ENCODE measurements around the gene DENND4A.
"Not testable (repeated sequence)": the region's sequence is repeated elsewhere in the genome, so short reads cannot be mapped to it uniquely, and the experiment has no call there.

The DENND4A gene

DNA sequence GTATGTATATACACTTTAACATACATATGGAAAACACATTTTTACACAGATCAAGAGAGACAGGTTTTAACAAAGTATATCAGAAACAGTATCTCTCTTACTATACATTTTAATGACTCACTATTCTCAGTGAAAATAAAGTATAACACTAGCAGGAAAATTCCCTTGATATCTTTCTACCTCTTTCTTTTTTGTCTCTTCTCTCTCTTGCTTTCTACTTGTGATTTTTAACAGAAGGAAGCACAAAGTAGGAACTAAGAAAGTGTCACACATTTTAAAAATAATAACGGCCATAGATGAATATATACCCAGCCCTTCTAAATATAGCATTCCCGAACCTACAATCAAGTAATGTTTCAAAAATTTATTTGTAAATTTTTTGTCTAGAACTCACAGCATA, 4.8 kb downstream of the DENND4A start:
- DNase-seq = no peak

DNA sequence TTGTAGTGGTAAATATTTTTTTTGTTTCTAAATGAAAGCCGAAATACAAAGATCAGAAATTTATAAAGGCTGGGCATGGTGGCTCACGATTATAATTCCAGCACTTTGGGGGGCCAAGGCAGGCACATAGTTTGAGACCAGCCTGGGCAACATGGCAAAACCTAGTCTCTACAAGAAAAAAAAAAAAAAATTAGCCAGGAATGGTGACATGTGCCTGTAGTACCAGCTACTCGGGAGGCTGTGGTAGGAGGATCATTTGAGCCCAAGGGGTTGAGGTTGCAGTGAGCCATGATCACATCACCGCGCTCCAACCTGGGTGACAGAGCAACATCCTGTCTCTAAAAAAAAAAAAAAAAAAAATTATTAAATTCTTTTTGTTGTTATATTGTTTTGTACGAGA, 6.9 kb downstream of the DENND4A start:
- no peak for DNase-seq

GRCh38 chr15:65783872-65784271, 8.2 kb downstream of the DENND4A start:
- no peak for DNase-seq

GRCh38 chr15:65782096-65782495, 10.0 kb downstream of the DENND4A start:
- no peak for DNase-seq

DNA sequence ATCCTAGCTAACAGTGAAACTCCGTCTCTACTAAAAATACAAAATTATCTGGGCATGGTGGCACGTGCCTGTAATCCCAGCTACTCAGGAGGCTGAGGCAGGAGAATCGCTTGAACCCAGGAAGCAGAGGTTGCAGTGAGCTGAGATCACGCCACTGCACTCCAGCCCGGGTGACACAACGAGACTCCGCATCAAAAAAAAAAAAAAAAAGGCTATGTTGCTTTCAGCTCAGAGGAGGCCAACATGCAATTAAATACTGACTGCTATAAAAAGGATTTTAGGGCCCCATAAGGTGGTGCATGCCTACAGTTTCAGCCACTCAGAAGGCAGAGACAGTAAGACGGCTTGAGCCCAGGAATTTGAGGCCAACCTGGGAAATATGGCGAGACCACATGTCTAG, 13.4 kb downstream of the DENND4A start:
- not testable (repeated sequence) for DNase-seq

GRCh38 chr15:65778269-65778668, 13.8 kb downstream of the DENND4A start:
- no peak for DNase-seq

DNA sequence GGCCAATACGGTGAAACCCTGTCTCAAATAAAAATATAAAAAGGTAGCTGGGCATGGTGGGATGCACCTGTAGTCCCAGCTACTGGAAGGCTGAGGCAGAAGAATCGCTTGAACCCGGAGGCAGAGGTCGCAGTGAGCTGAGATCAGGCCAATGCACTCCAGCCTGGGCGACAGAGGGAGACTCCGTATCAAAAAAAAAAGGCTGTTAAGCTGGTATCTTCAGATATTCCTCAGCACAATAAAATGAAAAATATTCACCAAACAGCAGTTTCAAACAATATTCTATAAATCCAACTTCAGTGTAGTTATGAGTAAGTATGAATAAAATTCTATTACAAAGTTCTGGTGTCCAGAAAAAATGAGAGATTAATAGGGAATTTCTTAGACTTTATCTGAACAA, 14.2 kb downstream of the DENND4A start:
- DNase-seq = no peak

DNA sequence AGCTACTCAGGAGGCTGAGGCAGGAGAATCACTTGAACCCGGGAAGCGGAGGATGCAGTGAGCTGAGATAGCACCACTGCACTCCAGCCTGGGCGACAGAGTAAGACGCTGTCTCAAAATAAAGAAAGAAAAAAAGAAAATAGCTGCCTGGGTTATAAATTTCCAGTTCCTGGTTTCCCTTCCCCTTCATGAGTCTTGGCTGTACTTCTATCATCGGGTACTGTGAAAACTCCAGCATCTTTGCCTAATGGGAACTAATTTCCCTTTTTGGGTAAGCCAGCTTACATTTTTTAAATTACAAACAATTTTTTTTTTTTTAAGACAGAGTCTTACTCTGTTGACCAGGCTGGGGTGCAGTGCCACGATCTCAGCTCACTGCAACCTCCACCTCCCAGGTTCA, 15.0 kb downstream of the DENND4A start:
- no peak for DNase-seq

DNA sequence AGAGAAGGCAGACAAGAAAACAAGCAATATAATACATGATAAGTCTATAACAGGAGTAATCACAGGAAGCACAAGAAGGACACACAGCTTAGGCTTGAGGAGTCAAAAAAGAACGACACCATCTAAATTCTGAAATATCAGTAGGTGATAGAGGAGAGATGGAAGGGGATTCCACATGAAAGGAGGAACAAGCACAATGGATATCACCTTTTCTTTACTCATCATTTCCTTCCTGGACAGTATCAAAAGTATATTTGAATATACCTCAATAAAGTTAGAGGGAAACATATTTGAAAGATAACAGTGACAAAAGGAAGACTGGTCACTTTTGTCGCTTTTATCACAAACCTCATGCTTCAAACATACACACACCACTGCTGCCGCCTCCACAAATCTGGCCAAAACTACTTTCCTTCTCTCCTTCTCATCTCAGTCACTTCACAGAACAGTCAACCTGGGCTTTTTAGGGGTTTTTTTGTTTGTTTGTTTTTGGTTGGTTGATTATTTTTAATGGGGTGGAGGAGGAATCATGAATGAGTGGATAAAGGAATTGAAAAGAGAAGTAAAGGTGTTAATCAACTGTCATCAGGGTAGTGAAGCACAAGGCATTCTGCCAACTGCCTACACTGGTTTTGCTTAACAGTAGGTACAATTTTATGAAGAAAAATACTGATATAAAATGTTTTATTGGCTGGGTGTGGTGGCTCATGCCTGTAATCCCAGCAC, 18.5 kb downstream of the DENND4A start:
- no peak for DNase-seq

DNA sequence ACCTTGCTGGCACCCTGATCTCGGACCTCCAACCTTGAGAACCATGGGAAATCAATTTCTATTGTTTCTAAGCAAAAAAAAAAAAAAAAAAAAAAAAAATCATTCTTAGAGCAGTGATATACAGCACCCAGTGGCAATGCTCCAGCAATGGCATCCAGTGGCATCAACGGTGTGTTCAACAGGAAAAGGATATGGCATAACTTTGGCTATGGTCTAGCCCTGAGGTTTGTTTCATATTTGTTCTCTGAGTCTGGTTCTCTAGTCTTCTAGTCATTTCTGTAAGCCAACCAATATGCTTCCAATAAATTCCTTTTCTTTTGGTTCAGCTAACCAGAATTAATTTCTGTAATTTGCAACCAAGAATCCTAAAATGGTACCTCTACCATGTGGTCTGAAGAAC, 19.2 kb downstream of the DENND4A start:
- DNase-seq = no peak

- DNase-seq = no peak
These were observed 20.2 kb downstream of the DENND4A start for GRCh38 chr15:65771870-65772269.

DNA sequence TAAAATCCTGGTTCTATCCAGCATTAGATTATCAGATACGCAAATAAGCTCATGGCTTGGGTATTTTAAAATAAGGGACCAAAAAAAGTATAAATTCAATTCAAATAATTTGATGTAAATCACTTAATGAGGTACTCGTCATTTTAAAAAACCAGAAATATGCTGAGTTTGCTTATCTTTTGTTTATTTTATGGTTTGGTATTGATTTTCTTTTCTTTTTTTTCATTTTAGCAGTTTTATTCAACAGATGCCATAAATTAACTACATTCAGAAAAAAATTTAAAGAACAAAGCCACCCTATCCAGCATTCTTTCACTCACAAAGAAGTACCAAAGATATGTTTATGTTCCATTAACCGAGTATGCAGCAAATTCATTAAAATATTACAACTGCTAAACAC, 22.6 kb downstream of the DENND4A start:
- DNase-seq = no peak

- no peak for DNase-seq
These were observed 24.2 kb downstream of the DENND4A start for GRCh38 chr15:65767895-65768294.

DNA sequence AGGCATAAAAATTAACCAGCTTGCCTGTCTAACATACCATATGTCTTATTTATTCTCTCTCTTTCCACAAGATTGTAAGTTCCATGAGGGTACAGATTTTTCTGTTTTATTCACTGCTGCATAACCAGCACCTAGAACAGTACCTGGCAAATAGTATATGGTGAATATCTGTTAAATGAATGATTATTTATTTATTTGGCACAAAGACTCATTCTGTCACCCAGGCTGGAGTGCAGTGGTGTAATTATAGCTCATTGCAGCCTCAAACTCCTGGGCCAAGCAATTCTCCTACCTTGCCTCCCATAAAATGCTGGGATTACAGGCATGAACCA, 24.9 kb downstream of the DENND4A start:
- DNase-seq = no peak

GRCh38 chr15:65766422-65767263, 25.4 kb downstream of the DENND4A start:
- no peak for DNase-seq

DNA sequence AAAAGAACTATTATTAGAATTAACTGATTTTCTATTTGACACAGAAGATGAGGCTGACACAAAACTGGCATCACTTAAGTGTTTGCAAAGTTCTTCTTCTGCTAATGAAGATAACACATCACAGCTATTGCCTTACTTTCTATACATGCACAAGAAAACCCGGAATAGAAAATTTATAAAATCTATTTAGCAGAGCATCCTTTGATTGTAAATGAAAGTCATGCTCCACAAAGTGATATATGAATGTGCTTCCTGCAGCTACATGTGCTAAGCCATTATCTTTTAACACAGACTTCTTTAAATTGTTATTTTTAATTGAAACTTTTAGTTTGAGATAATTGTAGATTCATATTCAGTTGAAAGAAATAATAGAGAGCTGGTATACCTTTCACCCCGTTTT, 27.0 kb downstream of the DENND4A start:
- no peak for DNase-seq

DNA sequence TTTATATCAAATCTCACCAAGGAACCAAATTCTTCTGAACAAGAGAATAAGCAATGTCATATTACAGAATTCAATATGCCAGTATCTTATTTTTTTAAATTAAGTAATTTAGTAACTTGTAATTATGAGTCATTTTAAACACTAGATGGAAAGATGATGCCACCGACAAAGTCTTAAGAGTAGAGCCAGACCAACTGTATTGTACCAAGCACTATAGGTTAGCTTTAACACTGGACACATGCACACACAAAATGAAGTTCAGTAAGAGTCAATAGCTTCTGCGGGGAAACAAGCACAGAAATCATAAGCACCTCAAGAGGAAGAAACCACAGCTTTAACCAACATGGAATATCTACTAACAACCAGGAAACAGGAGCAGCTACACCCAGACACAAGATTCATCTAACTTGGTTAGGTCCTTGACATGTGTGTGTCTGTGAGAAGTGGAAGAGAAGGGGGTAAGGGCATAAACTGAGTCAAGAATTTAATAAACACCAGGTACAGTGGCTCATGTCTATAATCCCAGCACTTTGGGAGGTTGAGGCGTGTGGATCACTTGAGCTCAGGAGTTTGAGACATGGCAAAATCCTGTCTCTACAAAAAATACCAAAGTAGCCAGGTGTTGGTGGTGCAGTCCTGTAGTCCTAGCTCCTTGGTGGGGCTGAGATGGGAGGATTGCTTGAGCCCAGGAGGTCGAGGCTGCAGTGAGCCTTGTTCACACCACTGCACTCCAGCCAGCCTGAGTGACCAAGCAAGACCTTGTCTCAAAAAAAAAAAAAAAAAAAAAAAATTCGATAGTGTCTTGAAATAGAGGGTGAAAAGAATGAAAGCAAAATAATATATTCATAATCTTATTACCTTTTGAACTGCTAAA, 28.9 kb downstream of the DENND4A start:
- no peak for DNase-seq

DNA sequence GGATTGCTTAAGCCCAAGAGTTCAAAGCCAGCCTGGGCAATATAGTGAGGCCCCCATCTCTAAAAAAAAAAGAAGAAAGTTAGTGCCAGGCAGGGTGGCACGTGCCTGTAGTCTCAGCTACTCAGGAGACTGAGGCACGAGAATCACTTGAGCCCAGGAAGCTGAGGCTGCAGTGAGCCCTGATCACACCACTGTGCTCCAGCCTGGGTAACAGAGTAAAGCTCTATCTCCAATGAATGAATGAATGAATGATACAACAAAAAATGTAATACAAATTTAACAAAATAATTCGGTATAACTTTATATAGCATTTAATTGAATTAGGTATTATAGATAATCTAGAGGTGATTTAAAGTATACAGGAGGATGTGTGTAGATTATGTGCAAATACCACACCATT, 29.7 kb downstream of the DENND4A start:
- DNase-seq = no peak

- DNase-seq = no peak
These were observed 30.7 kb downstream of the DENND4A start for GRCh38 chr15:65761210-65761926.

DNA sequence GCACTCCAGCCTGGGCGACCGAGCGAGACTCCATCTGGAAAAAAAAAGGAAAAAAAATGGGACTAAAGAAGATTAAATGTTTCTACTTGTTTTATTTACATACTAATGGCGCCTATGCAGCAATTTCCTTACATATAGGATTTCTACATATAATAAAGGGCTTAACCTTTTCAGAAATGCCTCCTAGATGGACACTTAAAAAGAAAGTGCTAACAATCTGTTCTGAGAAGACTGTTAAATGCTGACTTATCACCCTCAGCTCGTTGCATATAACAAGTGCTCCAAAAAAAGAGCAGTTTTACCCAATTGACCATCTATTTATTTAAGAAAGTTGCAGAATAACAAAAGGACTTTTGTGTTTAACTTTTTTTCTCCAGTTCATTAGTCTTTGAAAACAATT, 32.7 kb downstream of the DENND4A start:
- no peak for DNase-seq

- no peak for DNase-seq
These were observed 33.9 kb downstream of the DENND4A start for GRCh38 chr15:65758242-65758641.

GRCh38 chr15:65757256-65757655, 34.8 kb downstream of the DENND4A start:
- DNase-seq = no peak

DNA sequence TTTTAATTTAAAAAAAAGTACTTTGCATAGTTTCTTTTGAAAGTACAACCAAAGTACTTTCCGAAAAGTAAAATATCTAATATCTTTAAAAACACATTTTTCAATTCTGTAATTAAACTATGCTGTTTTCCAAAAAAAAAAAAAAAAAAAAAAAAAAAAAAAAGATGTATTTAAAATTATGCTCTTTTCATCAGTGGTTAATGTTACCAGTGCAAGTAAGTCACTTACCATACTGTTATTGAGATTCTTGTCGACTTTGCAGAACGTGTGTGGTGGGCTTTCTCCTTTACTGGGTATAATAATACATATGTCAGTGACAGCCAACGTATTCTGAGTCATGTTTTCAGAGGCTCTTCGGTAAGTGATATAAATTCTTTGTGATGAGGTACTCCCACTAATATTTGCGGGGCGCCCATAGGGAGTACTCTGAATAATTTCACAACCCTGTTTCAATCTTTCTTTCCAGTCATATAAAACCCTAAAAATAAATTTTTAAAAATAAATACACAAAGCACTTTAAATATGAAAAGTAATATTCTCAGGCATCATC, 39.9 kb downstream of the DENND4A start:
- peak; percentile 55 for DNase-seq

Data from fibroblast of upper back skin (primary cell).